HT-29 (cell line): ENCODE results near the gene C15orf40. TPM values are rescaled to one million over a fixed set of nuclear protein-coding genes. Genes with fewer than 3 reads are reported as not detected.
"Not testable (repeated sequence)": the region's sequence is repeated elsewhere in the genome, so short reads cannot be mapped to it uniquely, and the experiment has no call there.

ENCODE experiments used
- DNase-seq: peaks from one replicate; pipeline ENCODE4 v3.0.0-alpha.2; 2015; ENCODE audit warnings: low spot score
- total RNA-seq: library from RNA; depleted of rRNA; stranded (reverse); fragments of >200 nt; shearing (Covaris generic); gene quantifications from 2 replicates; pipeline ENCODE4 v1.2.3, GENCODE V29; 2014; rRNA removed

Gene C15orf40
- total RNA-seq, 1 experiment from 2014 or later: 26.7 TPM

DNA sequence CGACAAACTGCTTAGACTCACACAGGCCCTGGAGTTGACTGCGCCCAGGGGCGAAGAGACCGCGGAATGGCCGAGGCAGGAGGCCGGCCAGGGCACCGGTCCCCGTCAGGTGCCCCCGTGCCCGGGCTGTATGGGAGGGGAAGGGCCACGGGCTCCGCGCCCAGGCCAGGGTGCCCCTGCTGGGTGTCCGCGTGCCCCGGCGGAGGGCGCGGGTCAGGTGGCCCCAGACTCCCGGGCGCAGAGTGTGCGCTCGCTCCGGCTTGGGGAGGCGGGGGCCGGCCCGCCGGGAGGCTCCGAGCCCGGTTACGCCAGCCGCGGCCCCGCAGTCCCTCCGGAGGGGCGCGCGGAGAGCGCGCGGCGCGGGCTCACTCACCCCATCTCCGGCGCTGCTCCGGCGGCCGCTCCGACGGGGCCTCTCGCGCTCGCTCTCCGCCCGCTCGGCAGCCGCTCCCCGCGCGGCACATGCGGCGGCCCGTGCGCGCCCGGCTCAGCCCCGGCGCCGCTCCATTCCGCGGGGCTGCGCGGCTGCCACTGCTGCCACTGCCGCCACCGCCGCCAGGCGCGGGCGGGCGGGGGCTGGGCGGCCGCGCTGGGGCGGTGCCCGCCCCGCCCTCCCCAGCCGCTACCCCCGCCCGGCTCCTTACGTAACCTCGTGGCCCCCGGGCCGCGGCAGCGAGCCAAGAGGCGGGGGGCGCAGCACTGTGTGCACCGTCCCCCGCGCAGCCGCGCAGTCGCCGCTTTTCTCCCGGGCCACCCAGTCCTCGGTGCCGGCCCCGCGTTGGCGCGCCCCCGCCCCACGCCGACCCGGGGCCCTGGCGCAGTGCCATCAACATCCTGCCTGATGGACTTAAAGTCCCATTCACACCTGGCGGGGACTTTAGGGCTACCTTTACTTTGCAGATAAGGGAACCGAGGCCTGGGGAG is 59.0 kb downstream of the C15orf40 start, which contains the start of gene HOMER2:
HOMER2 (minus strand) TSS at position 563 of the 924 bp plus-strand sequence; CDS start at position 378, 185 bp downstream.
- no peak for DNase-seq

DNA sequence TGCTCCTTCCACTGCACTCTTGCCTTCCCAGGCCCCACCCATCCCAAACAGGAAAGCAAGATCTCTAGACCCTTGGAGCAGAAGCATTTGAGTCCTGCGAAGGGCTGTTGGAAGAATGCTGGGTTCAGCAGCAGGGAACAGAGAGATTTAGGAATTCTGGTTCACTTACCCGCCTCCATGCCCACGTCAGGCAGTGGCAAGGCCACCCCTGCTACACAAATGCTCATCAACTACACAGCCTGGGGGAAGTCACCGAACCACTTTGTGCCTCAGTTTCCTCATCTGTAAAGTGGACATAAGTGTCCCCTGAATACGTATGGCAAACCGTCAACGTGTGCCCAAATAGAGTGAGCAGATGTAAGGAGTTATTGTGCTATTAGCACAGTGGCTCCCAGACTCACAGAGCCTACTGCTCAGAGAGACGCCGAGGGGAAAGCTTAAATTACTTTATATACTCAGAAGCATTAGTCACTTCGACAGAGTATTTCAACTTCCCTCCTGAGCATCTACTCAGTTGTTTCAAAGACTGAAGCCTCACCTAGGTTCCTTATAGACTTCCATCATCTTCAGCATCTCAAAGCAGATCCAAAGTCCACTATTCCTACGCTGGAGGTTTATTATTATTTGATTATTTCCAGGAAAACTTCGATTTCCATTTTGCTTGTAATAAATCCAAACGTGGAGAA is 59.8 kb downstream of the C15orf40 start:
- no peak for DNase-seq

DNA sequence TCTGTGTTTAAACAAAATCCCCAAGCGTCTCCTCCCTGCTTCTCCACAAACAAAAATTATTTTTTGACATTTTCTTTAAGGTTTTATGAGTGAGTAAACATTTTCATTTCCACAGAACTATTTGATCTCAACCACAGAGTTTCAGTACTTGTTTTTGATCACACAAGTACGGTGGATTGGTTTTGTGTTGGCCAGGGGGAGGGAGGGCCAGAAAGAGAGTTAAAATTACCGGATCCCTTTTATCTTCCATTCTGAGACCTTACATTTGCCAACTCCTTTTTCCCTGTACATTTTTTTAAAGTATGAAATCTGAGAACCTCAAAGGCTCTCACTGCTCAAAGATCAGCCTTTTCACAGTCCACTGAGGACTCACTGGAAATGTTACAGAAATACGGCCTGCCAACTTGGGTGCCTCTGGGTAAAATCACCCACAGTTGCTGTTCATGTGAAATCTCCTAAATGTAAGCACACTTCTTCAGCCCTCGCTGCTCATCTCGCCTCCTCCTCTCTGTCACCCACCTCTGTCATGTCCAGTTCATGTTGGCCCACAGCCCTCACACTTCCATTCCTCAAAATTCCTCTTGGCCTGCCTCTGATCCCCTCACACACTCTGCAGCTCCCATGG is 60.6 kb downstream of the C15orf40 start:
- DNase-seq: no peak

DNA sequence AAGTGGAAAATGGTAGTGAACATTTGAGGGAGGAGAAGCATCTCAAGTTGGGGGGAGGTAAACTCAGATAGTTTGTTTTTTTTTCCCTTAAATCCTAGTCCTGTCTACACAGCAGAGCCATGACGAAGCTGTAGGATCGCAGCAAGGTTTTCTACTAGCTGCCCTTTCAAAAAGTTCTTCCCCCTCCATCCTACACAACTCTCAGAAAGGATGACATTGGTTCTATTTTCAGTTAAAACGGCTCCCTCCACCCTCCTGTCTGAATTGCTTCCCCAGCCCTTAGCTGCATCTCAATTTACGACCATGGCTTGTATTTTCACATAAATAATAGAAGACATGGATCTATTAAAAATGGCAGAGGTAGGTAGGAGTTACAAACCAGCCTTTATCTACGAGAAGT is 61.1 kb downstream of the C15orf40 start:
- no peak for DNase-seq

DNA sequence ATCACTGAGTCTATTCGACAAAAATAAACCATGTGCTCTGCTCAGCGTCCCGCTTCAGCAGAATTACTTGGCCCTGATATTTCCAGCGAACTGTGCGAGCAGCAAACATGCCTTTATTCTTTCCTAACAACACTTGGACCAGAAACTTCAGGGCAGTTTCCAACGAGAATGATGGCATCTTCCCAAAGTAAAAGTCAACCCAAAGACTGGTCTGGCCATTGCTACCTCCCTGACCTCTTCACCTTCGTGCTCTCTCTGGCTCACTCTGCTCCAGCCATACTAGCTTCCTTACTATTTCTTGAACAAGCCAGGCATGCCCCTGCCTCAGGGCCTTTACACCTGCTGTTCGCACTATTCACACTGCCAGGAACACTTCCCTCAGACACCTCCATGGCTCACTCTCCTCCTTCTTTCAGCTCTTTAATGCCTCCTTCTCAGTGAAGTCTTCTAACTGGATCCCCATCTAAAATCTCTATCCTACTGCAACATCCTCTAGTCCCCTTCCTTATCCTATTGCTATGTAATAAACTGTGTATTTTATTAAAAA is 65.2 kb downstream of the C15orf40 start:
- DNase-seq: no peak

DNA sequence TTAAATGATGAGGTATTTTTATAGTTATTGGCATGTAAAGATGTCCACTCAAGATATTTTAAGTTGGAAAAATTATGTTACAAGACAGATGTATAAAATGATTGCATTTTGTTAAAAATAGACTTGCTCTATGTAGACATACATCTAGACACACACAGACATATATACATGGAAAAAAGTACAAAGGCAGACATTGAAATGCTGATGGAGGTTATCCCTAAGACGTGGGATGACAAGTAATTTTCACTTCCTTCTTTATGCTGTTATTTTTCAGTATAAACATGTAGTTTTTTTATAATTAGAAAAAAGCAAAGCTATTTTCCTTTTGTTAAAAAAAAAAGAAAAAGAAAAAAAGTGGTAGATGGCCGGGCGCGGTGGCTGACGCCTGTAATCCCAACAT is 66.1 kb downstream of the C15orf40 start:
- no peak for DNase-seq

DNA sequence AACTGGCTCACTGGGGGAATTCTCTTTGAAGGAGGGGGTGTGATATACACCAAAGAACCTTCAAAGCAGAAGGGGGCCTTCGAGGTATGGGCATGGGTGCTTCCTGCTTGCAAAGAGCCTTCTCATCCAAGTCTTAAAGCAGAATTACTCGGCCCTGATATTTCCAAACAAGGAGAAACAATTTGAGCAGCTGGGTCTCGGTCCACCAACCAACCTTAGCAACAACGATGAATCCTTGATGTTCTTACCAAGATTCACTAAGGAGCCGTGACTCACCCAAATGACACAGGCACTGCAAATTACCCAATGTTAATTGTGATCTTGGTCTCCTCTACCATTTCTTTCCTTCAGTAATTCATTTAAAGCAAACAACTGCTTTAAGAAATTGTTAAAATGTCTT is 66.6 kb downstream of the C15orf40 start:
- DNase-seq: no peak

DNA sequence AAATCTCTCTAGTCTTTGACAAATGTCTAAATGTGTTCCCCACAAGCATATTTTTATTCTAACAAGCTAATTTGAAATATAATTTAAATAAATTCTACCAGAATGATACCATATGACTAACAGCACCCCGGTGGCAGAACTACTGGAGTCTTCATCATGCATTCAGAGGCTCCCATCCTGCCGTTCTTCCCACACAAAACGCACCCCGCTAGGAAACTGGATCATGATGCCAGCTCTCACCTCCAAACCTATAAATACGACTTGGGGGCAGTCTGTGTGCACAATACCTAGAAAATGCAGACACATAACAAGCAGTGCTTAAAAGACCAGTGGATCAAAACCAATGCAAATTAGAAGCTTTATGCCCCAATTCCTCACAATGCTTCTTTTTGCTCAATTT is 67.4 kb downstream of the C15orf40 start:
- no peak for DNase-seq

DNA sequence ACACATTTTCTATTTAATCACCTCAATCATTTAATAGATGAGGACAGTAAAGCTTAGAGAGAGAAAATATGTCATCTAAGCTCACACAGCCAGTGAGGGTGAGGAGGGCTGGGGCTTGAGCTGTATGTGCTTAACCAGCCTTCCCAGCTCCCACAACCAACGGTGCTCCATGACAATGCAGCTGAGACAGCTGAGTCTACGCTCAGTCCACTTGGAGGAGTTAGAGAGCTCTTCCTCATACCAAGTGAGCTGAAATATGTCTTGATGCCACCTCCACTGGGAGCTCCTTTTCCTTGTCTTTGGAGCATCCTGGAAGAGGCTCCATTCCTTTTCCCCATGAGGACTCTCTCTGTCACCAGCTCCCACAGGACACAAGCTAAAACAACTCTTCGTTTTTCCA is 68.3 kb downstream of the C15orf40 start:
- peak; percentile 13 for DNase-seq

DNA sequence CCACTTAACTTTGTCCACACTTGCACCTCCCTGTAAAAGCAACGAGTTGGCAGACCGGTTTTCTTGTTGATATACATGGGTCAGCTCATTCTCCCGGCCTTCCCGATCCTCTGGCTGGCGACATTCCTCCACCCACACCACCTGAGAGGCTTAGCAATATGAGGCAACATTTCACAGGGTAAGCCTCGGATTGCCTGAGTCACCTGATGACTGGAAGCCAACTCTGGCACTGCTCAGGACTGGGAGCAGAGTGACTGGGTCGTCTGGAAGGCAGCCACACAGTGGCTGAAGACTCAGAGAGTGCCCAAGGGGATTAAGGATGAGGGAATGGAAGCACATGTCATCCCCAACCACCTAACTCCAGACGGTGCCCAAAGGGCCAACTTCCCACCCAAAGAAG is 68.7 kb downstream of the C15orf40 start:
- peak; percentile 84 for DNase-seq

DNA sequence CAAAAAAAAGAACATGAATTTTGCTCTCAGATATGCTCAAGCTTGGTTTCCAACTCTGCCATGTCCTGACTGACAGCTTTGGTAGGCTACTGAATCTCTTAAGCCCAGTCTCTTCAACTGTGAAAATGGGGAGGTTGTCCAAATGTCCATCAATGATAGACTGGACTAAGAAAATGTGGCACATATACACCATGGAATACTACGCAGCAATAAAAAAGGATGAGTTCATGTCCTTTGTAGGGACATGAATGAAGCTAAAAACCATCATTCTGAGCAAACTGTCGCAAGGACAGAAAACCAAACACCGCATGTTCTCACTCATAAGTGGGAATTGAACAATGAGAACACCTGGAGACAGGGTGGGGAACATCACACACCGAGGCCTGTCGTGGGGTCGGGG is 71.8 kb downstream of the C15orf40 start:
- not testable (repeated sequence) for DNase-seq

Other genes starting within 250 kb of the C15orf40 start
- not detected in 2 replicates for gene FSD2, start 205.6 kb downstream of the C15orf40 start, total RNA-seq
- gene WHAMM, start 202.0 kb downstream of the C15orf40 start, total RNA-seq: 5.2 and 6.4 TPM in 2 replicates
- 1.3 and 1.8 TPM in 2 replicates for gene HOMER2, start 58.9 kb downstream of the C15orf40 start, total RNA-seq
- gene RAMAC, start 25.4 kb downstream of the C15orf40 start, total RNA-seq: 32.9 and 34.8 TPM in 2 replicates
- 90.3 and 111 TPM in 2 replicates for gene BTBD1, start 55.6 kb upstream of the C15orf40 start, total RNA-seq
- gene TM6SF1, start 96.0 kb upstream of the C15orf40 start, total RNA-seq: not detected in 2 replicates
- not detected in 2 replicates for gene HDGFL3, start 196.2 kb upstream of the C15orf40 start, total RNA-seq